CD4-positive, alpha-beta T cell treated with Interferon alpha-2 for 1 hour (primary cell): ENCODE data around the gene PLEKHO1.
A peak's percentile ranks its signal among the peaks of the same experiment; 100 is the strongest.

Experiments
- DNase-seq, 2 donors: peaks; one replicate each; pipeline ENCODE4 v3.0.0-alpha.2; 2020 to 2022

The PLEKHO1 gene

GRCh38 chr1:150150133-150151021 lies 661 bp downstream of the PLEKHO1 start:
- no peak for DNase-seq

- DNase-seq, result peak; percentile 74 to 83
Measured at GRCh38 chr1:150151291-150152181, 1.8 kb downstream of the PLEKHO1 start.

- no peak for DNase-seq
Measured at GRCh38 chr1:150152182-150152536, 2.4 kb downstream of the PLEKHO1 start.

- DNase-seq, result no peak
Measured at GRCh38 chr1:150152772-150153456, 3.2 kb downstream of the PLEKHO1 start.

- DNase-seq, result no peak
Measured at GRCh38 chr1:150154143-150154542, 4.4 kb downstream of the PLEKHO1 start.

GRCh38 chr1:150155413-150156071 lies 5.8 kb downstream of the PLEKHO1 start:
- no peak for DNase-seq

GRCh38 chr1:150156868-150157603 lies 7.3 kb downstream of the PLEKHO1 start:
- DNase-seq, result no peak

GRCh38 chr1:150159550-150159949 lies 9.8 kb downstream of the PLEKHO1 start:
- peak in 1 of 2 donors; percentile 61 for DNase-seq

GRCh38 chr1:150160964-150161621 lies 11.4 kb downstream of the PLEKHO1 start:
- DNase-seq, result no peak

GRCh38 chr1:150161747-150162581 lies 12.2 kb downstream of the PLEKHO1 start:
- DNase-seq, result no peak

- no peak for DNase-seq
Measured at GRCh38 chr1:150162582-150162861, 12.8 kb downstream of the PLEKHO1 start.

GRCh38 chr1:150162862-150163706 lies 13.4 kb downstream of the PLEKHO1 start:
- DNase-seq, result peak in 1 of 2 donors; percentile 73

- DNase-seq, result no peak
Measured at GRCh38 chr1:150164224-150164623, 14.5 kb downstream of the PLEKHO1 start.

GRCh38 chr1:150164779-150165178 lies 15.1 kb downstream of the PLEKHO1 start:
- no peak for DNase-seq

- DNase-seq, result peak; percentile 43 to 66
Measured at GRCh38 chr1:150165622-150166612, 16.2 kb downstream of the PLEKHO1 start.

GRCh38 chr1:150168960-150169601 lies 19.4 kb downstream of the PLEKHO1 start:
- peak; percentile 64 to 68 for DNase-seq

GRCh38 chr1:150171801-150172200 lies 22.1 kb downstream of the PLEKHO1 start:
- DNase-seq, result no peak

GRCh38 chr1:150173141-150173585 lies 23.4 kb downstream of the PLEKHO1 start:
- DNase-seq, result no peak
